ENCODE results near the gene OR7G2. TPM values are rescaled to one million over a fixed set of nuclear protein-coding genes. Genes with fewer than 3 reads are reported as not detected.

OR7G2 gene
- total and polyA plus RNA-seq, 9 of the 15 experiments (the other 6 are each of a cell fraction or from before 2014, with no cell fraction given) = 0.20 TPM; not detected in 8

DNA sequence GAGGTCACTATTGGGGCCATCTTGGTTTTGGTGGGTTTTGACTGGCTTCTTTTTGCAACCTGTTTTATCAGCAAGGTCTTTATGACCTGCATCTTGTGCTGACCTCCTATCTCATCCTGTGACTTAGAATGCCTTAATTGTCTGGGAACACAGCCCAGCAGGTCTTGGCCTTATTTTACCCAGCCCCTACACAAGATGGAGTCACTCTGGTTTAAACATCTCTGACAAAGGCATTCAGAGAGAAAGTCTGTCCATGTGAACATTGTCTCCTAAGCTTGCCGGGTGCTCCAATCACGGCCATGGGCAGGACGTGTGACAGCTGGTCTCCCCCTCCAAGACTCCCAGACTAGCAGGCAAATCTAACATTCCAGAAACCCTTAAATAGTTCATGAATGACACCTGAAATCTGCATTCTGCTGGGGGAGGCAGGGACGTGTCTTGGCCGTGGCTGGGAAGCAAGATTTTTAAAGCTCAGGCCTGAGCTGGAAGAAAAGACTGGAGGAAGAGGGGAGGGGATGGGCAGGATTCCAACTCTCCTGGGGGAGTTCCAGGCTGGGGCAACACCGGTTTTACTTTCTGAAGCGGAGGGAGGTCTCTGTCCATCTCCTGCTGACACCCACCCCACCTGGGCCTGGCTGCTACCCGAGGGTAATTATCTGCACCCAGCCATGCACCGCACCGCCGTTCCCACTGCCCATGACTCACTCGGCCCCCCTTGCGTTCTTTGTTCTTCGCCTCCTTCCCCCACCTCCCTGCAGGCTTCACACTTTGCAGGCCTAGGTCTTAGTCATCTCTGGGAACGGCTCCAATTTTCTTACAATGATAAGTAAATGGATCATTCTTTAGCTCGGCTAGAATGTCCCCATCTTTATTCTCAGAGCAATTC, 32.0 kb downstream of the OR7G2 start (continued):
- TF ChIP-seq, protein P1, sequence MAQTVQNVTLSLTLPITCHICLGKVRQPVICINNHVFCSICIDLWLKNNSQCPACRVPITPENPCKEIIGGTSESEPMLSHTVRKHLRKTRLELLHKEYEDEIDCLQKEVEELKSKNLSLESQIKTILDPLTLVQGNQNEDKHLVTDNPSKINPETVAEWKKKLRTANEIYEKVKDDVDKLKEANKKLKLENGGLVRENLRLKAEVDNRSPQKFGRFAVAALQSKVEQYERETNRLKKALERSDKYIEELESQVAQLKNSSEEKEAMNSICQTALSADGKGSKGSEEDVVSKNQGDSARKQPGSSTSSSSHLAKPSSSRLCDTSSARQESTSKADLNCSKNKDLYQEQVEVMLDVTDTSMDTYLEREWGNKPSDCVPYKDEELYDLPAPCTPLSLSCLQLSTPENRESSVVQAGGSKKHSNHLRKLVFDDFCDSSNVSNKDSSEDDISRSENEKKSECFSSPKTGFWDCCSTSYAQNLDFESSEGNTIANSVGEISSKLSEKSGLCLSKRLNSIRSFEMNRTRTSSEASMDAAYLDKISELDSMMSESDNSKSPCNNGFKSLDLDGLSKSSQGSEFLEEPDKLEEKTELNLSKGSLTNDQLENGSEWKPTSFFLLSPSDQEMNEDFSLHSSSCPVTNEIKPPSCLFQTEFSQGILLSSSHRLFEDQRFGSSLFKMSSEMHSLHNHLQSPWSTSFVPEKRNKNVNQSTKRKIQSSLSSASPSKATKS (CRISPR knock-in tag; IDR thresholded peaks at IDR 0.05) = no peak
- TF ChIP-seq HIVEP1 (CRISPR knock-in tag; IDR thresholded peaks at IDR 0.05) (no peak), ZNF239 (CRISPR knock-in tag; IDR thresholded peaks at IDR 0.05) (no peak), HLTF (IDR thresholded peaks at IDR 0.05) (no peak), SETDB1 (IDR thresholded peaks at IDR 0.05; ENCODE audit: low read length) (no peak), GABPB2 (CRISPR knock-in tag; conservative IDR thresholded peaks at IDR 0.05) (no peak), TBP (optimal IDR thresholded peaks at IDR 0.05; ENCODE audit: low read depth, low read length) (peak; percentile 11), KHSRP (IDR thresholded peaks at IDR 0.05) (no peak), ZNF347 (CRISPR knock-in tag; IDR thresholded peaks at IDR 0.05; ENCODE audit: low read depth) (no peak), DMBX1 (CRISPR knock-in tag; IDR thresholded peaks at IDR 0.05; ENCODE audit: borderline replicate concordance) (peak; percentile 30; the same call in 1 of the 2 replicates), CXXC5 (CRISPR knock-in tag; IDR thresholded peaks at IDR 0.05) (peak; percentile 66), CAMTA2 (CRISPR knock-in tag; conservative IDR thresholded peaks at IDR 0.05) (no peak), ZNF551 (CRISPR knock-in tag; IDR thresholded peaks at IDR 0.05) (no peak), COPS2 (conservative IDR thresholded peaks at IDR 0.05) (no peak)
- TF ChIP-seq, protein P2, sequence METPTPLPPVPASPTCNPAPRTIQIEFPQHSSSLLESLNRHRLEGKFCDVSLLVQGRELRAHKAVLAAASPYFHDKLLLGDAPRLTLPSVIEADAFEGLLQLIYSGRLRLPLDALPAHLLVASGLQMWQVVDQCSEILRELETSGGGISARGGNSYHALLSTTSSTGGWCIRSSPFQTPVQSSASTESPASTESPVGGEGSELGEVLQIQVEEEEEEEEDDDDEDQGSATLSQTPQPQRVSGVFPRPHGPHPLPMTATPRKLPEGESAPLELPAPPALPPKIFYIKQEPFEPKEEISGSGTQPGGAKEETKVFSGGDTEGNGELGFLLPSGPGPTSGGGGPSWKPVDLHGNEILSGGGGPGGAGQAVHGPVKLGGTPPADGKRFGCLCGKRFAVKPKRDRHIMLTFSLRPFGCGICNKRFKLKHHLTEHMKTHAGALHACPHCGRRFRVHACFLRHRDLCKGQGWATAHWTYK (CRISPR knock-in tag; IDR thresholded peaks at IDR 0.05) = no peak
- TF ChIP-seq, protein P3, sequence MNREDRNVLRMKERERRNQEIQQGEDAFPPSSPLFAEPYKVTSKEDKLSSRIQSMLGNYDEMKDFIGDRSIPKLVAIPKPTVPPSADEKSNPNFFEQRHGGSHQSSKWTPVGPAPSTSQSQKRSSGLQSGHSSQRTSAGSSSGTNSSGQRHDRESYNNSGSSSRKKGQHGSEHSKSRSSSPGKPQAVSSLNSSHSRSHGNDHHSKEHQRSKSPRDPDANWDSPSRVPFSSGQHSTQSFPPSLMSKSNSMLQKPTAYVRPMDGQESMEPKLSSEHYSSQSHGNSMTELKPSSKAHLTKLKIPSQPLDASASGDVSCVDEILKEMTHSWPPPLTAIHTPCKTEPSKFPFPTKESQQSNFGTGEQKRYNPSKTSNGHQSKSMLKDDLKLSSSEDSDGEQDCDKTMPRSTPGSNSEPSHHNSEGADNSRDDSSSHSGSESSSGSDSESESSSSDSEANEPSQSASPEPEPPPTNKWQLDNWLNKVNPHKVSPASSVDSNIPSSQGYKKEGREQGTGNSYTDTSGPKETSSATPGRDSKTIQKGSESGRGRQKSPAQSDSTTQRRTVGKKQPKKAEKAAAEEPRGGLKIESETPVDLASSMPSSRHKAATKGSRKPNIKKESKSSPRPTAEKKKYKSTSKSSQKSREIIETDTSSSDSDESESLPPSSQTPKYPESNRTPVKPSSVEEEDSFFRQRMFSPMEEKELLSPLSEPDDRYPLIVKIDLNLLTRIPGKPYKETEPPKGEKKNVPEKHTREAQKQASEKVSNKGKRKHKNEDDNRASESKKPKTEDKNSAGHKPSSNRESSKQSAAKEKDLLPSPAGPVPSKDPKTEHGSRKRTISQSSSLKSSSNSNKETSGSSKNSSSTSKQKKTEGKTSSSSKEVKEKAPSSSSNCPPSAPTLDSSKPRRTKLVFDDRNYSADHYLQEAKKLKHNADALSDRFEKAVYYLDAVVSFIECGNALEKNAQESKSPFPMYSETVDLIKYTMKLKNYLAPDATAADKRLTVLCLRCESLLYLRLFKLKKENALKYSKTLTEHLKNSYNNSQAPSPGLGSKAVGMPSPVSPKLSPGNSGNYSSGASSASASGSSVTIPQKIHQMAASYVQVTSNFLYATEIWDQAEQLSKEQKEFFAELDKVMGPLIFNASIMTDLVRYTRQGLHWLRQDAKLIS (CRISPR knock-in tag; IDR thresholded peaks at IDR 0.05) = no peak
- TF ChIP-seq, protein P4, sequence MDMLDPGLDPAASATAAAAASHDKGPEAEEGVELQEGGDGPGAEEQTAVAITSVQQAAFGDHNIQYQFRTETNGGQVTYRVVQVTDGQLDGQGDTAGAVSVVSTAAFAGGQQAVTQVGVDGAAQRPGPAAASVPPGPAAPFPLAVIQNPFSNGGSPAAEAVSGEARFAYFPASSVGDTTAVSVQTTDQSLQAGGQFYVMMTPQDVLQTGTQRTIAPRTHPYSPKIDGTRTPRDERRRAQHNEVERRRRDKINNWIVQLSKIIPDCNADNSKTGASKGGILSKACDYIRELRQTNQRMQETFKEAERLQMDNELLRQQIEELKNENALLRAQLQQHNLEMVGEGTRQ (CRISPR knock-in tag; IDR thresholded peaks at IDR 0.05) = no peak
- TF ChIP-seq, protein P5, sequence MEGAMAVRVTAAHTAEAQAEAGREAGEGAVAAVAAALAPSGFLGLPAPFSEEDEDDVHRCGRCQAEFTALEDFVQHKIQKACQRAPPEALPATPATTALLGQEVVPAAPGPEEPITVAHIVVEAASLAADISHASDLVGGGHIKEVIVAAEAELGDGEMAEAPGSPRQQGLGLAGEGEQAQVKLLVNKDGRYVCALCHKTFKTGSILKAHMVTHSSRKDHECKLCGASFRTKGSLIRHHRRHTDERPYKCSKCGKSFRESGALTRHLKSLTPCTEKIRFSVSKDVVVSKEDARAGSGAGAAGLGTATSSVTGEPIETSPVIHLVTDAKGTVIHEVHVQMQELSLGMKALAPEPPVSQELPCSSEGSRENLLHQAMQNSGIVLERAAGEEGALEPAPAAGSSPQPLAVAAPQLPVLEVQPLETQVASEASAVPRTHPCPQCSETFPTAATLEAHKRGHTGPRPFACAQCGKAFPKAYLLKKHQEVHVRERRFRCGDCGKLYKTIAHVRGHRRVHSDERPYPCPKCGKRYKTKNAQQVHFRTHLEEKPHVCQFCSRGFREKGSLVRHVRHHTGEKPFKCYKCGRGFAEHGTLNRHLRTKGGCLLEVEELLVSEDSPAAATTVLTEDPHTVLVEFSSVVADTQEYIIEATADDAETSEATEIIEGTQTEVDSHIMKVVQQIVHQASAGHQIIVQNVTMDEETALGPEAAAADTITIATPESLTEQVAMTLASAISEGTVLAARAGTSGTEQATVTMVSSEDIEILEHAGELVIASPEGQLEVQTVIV (CRISPR knock-in tag; IDR thresholded peaks at IDR 0.05; ENCODE audit: borderline replicate concordance) = no peak

All from K562 (cell line).